ENCODE results near the gene PHF24. TPM values are rescaled to one million over a fixed set of nuclear protein-coding genes. Genes with fewer than 3 reads are reported as not detected.

Gene PHF24
- total and polyA plus RNA-seq, 2 donors from 2014 or later = 0.09 to 0.98 TPM

GRCh38 chr9:34998266-34998665, 40.2 kb downstream of the PHF24 start:
- Histone ChIP-seq H3K27me3 (ENCODE audit: control insufficient read depth, insufficient read depth, low read length) (no peaks in the 10 kb centered on the region), H3K9me3 (ENCODE audit: control insufficient read depth in 2 of 3, insufficient read depth in 1 of 3, low read length in 3 of 3) (no peaks in the 10 kb centered on the region), H3K9ac (ENCODE audit: low read length in 3 of 3) (no peak overlapping the region), H3K4me3 (ENCODE audit: low read length in 3 of 3) (no peak overlapping the region), H3K36me3 (ENCODE audit: control insufficient read depth in 2 of 3, insufficient read depth in 3 of 3, low read length in 3 of 3) (peaks cover 0 to 3% (median 0%) of the 10 kb centered on the region in 3 donors), H3K4me1 (ENCODE audit: control insufficient read depth in 2 of 3, insufficient read depth in 2 of 3, low read depth in 1 of 3, low read length in 3 of 3) (peaks cover 0 to 36% (median 33%) of the 10 kb centered on the region in 3 donors), H3K27ac (ENCODE audit: low read depth in 2 of 2, low read length in 2 of 2) (peak overlapping the region; percentile 81 to 86)
- intact Hi-C loops (cut with DNase I) = no loop called here
- FAIRE-seq (no peak), DNase-seq (no peak)
- TF ChIP-seq CTCF (IDR thresholded peaks at IDR 0.05; ENCODE audit: borderline replicate concordance, extremely low read depth, insufficient read depth) = no peak

GRCh38 chr9:34999576-34999975, 41.5 kb downstream of the PHF24 start:
- no peak for FAIRE-seq
- TF ChIP-seq CTCF (IDR thresholded peaks at IDR 0.05; ENCODE audit: borderline replicate concordance, extremely low read depth, insufficient read depth) = no peak

GRCh38 chr9:35000535-35001284, 42.6 kb downstream of the PHF24 start:
- Histone ChIP-seq H3K36me3 (ENCODE audit: control insufficient read depth in 2 of 3, insufficient read depth in 3 of 3, low read length in 3 of 3) (peaks cover 0 to 3% (median 0%) of the 10 kb centered on the region in 3 donors), H3K27ac (ENCODE audit: low read depth in 2 of 2, low read length in 2 of 2) (no peak overlapping the region), H3K27me3 (ENCODE audit: control insufficient read depth, insufficient read depth, low read length) (no peaks in the 10 kb centered on the region), H3K9ac (ENCODE audit: low read length in 3 of 3) (no peak overlapping the region), H3K4me3 (ENCODE audit: low read length in 3 of 3) (no peak overlapping the region), H3K4me1 (ENCODE audit: control insufficient read depth in 2 of 3, insufficient read depth in 2 of 3, low read depth in 1 of 3, low read length in 3 of 3) (peaks cover 0 to 16% (median 11%) of the 10 kb centered on the region in 3 donors), H3K9me3 (ENCODE audit: control insufficient read depth in 2 of 3, insufficient read depth in 1 of 3, low read length in 3 of 3) (no peaks in the 10 kb centered on the region)
- intact Hi-C loops (cut with DNase I) = no loop called here
- FAIRE-seq = no peak
- no peak for DNase-seq
- TF ChIP-seq CTCF (IDR thresholded peaks at IDR 0.05; ENCODE audit: borderline replicate concordance, extremely low read depth, insufficient read depth) = no peak

More at GRCh38 chr9:34999576-34999975, 41.5 kb downstream of the PHF24 start:
- H3K9ac ChIP-seq (ENCODE audit: low read length in 3 of 3) = no peak overlapping the region
- no peak overlapping the region for H3K4me3 ChIP-seq (ENCODE audit: low read length in 3 of 3)
- H3K27me3 ChIP-seq (ENCODE audit: control insufficient read depth, insufficient read depth, low read length) = no peaks in the 10 kb centered on the region
- no peak overlapping the region for H3K27ac ChIP-seq (ENCODE audit: low read depth in 2 of 2, low read length in 2 of 2)
- H3K4me1 ChIP-seq (ENCODE audit: control insufficient read depth in 2 of 3, insufficient read depth in 2 of 3, low read depth in 1 of 3, low read length in 3 of 3) = peaks cover 0 to 23% (median 20%) of the 10 kb centered on the region in 3 donors
- intact Hi-C loops (cut with DNase I) = no loop called here
- no peak for DNase-seq
- no peaks in the 10 kb centered on the region for H3K9me3 ChIP-seq (ENCODE audit: control insufficient read depth in 2 of 3, insufficient read depth in 1 of 3, low read length in 3 of 3)
- H3K36me3 ChIP-seq (ENCODE audit: control insufficient read depth in 2 of 3, insufficient read depth in 3 of 3, low read length in 3 of 3) = peaks cover 0 to 3% (median 0%) of the 10 kb centered on the region in 3 donors
